Mononuclear cell (primary cell): ENCODE results near the gene INO80. TPM values are rescaled to one million over a fixed set of nuclear protein-coding genes. Genes with fewer than 3 reads are reported as not detected.
"Not testable (repeated sequence)": the region's sequence is repeated elsewhere in the genome, so short reads cannot be mapped to it uniquely, and the experiment has no call there.

Experiments
- H3K27me3 ChIP-seq: 2 replicates; pipeline ENCODE4 v1.6.0; 2011; ENCODE audit warnings: low read length, control low read depth; ENCODE audit not compliant: insufficient read depth
- H3K4me1 ChIP-seq: 2 replicates; pipeline ENCODE4 v1.5.1; 2011; ENCODE audit warnings: mild to moderate bottlenecking, low read length, control low read depth; ENCODE audit not compliant: insufficient read depth
- H3K4me3 ChIP-seq: 2 replicates; pipeline ENCODE4 v1.5.1; 2011; ENCODE audit warnings: mild to moderate bottlenecking, low read length, moderate library complexity
- H3K9me3 ChIP-seq: 2 replicates; pipeline ENCODE4 v1.5.1; 2011; ENCODE audit warnings: low read depth, mild to moderate bottlenecking, control low read depth, low read length
- total RNA-seq: library from RNA; depleted of rRNA; stranded (reverse); fragments of >200 nt; gene quantifications from one replicate; pipeline ENCODE4 v1.2.3, GENCODE V29; 2012

Gene INO80
- total RNA-seq, 1 donor: 27.3 TPM

DNA sequence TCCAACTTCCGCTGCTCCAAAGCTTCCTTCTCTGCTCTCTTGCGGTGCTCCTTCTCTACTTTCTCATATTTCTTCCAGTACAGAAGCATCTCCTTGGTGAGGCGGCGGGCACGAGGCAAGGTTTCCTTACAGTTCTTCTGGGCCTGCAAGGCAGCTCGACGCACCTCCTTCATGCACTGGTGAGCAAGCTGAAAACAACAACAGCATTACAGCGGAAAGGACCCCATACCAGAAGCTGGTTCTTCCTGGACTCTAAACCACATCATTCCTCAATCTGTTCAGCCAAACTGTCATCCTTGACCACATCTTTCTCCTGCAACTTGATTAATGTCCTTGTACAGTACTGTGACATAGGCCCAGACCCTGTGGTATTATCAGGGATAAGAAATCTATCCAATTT lies 36.4 kb downstream of the INO80 start:
- Histone ChIP-seq H3K9me3 (no peaks in the 10 kb centered on the region), H3K4me3 (no peak overlapping the region), H3K27me3 (no peaks in the 10 kb centered on the region), H3K4me1 (peaks cover 3% of the 10 kb centered on the region)

DNA sequence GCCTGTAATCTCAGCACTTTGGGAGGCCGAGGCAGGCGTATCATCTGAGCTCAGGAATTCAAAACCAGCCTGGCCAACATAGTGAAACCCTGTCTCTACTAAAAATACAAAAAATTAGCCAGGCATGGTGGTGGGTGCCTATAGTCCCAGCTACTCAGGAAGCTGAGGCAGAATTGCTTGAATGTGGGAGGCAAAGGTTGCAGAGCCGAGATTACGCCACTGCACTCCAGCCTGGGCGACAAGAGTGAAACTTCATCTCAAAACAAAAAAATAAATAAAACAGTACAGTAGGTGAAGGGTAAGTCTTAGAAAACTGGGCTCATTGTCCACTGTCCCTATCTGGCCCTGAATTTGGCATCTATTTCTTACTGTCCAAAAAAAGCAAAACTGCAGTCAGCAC lies 37.2 kb downstream of the INO80 start:
- not testable (repeated sequence) for H3K4me1 ChIP-seq, H3K9me3 ChIP-seq, H3K27me3 ChIP-seq, H3K4me3 ChIP-seq

DNA sequence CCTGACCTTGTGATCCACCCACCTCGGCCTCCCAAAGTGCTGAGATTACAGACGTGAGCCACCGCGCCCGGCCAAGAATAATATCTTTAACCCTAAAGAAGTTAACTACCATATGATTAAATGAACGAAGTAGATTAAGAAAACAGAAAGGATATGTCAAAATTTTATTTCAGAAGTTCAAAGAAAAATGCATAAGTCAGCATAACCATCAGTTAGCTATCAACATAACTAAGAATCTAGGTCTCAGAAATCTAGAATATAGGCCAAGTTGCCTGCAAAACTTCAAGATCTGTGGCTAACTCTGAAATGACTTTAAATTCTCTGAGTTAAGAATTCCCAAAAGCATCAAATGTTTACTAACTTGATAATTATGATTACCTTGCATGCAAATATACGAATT lies 38.0 kb downstream of the INO80 start:
- Histone ChIP-seq H3K4me3 (no peak overlapping the region), H3K27me3 (no peaks in the 10 kb centered on the region), H3K9me3 (no peaks in the 10 kb centered on the region), H3K4me1 (peaks cover 3% of the 10 kb centered on the region)

DNA sequence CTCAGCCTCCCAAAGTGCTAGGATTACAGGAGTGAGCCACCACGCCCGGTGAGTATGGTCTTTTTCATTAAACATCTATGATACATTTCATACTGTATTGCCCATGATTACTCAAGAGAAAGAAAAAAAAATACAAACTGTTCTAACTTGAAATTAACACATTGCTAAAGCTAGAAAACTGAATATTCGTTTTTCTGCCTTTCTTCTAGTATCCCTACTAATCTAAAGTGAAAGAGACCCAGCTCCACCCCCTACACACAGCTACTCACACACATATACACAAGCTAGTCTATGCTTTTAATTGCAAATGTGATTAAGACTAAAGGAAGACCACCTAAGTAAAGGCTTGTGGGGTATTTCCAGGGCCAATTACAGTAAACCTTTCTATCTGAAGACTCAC lies 43.1 kb downstream of the INO80 start:
- Histone ChIP-seq H3K9me3 (no peaks in the 10 kb centered on the region), H3K27me3 (no peaks in the 10 kb centered on the region), H3K4me3 (no peak overlapping the region), H3K4me1 (no peaks in the 10 kb centered on the region)

DNA sequence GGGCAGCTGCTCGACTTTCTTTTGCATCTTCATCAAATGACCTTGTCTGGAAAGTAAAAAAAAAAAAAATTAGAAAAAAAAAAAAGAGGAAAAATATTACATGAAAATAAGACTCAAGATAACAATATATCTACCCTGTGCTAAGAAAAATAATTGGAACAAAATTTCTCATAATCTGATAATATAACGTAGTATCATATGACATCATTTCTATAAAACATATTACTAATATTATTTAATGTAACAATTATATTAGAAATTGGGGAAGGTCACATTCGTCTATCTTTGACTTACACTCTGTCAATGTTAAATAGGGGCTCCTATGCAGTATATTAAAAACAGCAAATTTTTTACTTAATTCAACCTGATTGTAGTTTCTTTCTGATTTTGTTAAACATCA lies 44.1 kb downstream of the INO80 start:
- no peaks in the 10 kb centered on the region for H3K9me3 ChIP-seq
- H3K27me3 ChIP-seq: no peaks in the 10 kb centered on the region
- H3K4me1 ChIP-seq: no peaks in the 10 kb centered on the region
- no peak overlapping the region for H3K4me3 ChIP-seq

DNA sequence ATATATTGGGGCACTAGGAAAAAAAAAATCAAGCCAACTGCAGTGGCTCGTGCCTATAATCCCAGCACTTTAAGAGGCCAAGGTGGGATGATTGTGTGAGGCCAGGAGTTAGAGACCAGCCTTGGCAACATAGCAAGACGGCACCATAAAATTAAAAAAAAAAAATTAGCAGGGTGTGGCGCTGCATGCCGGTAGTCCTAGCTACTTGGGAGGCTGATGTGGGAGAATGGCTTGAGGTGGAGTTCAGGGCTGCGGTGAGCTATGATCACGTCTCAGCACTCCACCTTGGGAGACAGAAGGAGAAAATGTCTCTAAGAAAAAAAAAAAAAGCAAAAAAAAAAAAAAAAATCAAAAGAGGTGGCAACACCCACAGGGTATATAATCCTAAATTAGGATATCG lies 49.6 kb downstream of the INO80 start:
- H3K4me3 ChIP-seq: no peak overlapping the region
- H3K9me3 ChIP-seq: no peaks in the 10 kb centered on the region
- H3K4me1 ChIP-seq: no peaks in the 10 kb centered on the region
- H3K27me3 ChIP-seq: no peaks in the 10 kb centered on the region

DNA sequence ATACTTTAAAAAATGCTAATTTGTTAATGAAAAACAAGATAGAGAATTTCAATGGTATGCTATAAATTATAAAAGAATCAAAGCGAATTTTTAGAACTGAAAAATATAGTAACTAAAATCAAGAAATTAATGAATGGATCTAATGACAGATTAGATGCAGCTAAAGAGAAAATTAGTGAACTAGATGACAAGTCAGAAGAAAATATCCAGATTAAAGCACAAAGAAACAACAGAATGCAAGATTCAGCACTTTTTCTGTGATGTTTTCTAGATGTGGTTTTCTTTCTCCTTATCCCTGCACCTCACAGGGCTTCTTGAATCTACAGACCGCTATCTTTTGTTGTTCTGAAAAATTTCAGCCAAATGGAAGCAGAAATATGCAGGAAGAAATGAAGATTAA lies 54.4 kb downstream of the INO80 start:
- H3K27me3 ChIP-seq: no peaks in the 10 kb centered on the region
- no peak overlapping the region for H3K4me3 ChIP-seq
- no peaks in the 10 kb centered on the region for H3K4me1 ChIP-seq
- H3K9me3 ChIP-seq: no peaks in the 10 kb centered on the region

DNA sequence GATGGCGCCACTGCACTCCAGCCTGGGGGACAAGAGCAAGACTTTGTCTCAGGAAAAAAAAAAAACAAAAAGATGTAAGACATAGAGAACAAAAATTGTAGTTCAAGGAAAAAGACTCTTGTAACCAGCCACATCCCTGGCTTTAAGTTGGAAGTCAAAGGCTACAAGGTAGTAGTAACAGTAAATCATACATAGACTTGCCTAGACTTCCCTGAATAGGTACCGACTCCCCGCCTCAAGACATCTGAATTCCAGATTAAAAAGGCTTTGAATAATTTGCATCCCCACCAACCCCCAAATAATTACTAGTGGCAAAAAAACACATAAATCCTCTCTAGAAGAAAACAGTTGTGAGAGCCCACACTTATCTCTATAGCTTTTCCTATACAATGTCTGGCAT lies 55.6 kb downstream of the INO80 start:
- no peaks in the 10 kb centered on the region for H3K9me3 ChIP-seq
- no peaks in the 10 kb centered on the region for H3K4me1 ChIP-seq
- no peak overlapping the region for H3K4me3 ChIP-seq
- no peaks in the 10 kb centered on the region for H3K27me3 ChIP-seq

DNA sequence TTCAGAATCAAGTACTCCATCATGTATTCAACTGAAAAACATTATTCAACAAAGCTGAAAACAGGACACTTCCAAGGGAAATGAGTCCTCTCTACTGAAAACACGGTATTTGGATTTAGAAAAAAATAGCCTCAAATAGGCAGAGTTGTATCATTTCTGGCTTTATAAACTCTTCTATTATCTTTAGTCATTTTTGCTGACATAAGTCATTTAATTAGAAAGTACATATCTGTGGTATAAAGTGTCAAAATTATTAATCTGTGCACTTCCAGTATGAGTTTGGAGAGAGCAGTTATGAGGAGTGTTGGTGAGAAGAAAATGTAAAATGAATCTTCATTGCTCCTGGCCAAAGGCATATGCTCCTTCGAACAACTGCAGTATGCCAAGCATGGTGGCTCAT lies 59.3 kb downstream of the INO80 start:
- H3K4me3 ChIP-seq: no peak overlapping the region
- no peaks in the 10 kb centered on the region for H3K27me3 ChIP-seq
- no peaks in the 10 kb centered on the region for H3K9me3 ChIP-seq
- H3K4me1 ChIP-seq: no peaks in the 10 kb centered on the region

DNA sequence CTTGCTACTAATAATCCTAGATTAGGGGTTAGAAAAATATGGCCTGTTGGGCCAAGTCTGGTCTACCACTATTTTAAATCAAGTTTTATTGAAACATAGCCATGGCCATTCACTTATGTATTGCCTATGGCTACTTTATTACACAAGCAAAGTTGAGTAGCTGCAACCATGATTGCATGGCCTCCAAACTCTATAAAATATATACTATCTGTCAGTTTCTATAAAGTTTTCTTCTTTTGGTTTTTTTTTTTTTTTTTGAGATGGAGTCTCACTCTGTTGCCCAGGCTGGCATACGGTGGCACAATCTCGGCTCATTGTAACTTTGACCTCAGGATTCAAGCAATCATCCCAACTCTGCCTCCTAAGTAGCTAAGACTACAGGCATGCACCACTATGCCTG lies 60.4 kb downstream of the INO80 start:
- no peaks in the 10 kb centered on the region for H3K9me3 ChIP-seq
- H3K4me3 ChIP-seq: no peak overlapping the region
- no peaks in the 10 kb centered on the region for H3K4me1 ChIP-seq
- H3K27me3 ChIP-seq: no peaks in the 10 kb centered on the region

DNA sequence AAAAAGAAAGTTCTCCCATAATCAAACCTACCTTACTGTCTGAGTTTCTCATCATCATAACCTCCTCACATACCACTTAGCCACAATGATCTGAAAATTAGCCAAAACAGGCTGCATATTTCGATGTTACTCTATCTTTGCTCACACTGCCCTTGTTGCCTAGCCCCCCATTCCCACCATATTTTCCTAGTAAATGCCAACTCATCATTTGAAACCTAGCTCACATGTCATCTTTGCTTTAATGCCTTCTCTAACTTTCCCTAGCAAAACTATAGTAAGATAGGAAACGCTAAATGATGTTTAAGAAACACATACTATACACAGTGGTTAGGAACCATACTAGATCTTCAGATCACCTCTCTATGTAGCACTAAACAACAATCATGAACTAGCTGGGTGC lies 64.9 kb downstream of the INO80 start:
- Histone ChIP-seq H3K27me3 (no peaks in the 10 kb centered on the region), H3K4me1 (no peaks in the 10 kb centered on the region), H3K9me3 (no peaks in the 10 kb centered on the region), H3K4me3 (no peak overlapping the region)

DNA sequence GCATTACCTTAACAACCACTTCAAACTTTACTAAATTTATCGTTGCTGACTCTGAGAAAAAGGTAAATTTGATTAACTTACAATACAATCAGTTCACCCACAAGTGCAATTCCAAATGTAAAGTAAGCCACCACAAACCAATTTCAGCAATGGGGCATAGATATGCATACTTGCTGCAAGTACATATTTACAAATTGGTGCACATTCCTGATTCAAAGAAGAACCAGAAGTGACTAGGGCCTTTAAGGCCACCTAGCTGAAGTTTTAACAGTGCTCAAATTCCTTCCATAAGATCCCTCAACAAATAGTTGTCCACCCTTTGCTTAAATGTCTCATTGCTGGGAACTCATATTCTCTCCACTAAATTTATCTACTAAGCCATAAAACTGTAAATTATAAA lies 67.2 kb downstream of the INO80 start:
- no peaks in the 10 kb centered on the region for H3K9me3 ChIP-seq
- no peaks in the 10 kb centered on the region for H3K4me1 ChIP-seq
- H3K4me3 ChIP-seq: no peak overlapping the region
- no peaks in the 10 kb centered on the region for H3K27me3 ChIP-seq

DNA sequence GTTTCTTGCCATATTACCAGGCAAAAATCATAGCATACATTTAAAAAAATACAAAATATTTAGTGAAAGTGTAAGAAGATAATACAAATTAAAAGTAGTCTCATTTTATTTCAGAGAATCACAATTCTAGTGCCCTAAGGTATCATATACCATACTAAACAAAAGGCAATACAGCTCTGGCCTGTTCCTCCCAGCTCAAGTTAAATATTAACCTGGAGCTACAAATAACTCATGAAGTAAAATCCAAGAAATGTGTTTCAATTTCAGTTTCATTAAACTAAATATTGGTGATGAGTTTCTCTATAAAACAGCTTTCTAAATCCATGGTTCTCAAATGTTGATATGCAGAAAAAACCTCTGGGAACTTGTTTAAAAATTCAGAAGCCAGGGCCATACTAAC lies 67.7 kb downstream of the INO80 start:
- Histone ChIP-seq H3K4me3 (no peak overlapping the region), H3K9me3 (no peaks in the 10 kb centered on the region), H3K4me1 (no peaks in the 10 kb centered on the region), H3K27me3 (no peaks in the 10 kb centered on the region)

DNA sequence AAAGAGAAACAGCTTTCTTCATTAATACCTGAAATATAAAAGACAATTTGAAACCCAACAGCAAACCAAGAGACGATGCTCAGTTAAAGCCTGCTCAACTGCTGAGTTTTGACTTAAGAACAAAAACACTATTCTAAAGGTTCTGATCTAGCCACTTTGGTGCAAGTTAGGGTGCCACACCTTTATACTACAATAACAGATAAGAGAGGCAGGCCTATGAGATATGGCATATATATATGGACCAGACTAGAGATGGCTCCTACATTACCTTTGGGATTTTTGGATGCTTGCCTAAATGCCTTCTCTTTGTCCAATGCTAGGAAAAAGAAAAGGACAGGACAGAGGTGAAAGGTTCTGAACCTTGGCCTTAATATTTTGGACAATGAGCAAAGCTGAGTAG lies 68.6 kb downstream of the INO80 start:
- Histone ChIP-seq H3K9me3 (no peaks in the 10 kb centered on the region), H3K4me3 (no peak overlapping the region), H3K4me1 (no peaks in the 10 kb centered on the region), H3K27me3 (no peaks in the 10 kb centered on the region)

DNA sequence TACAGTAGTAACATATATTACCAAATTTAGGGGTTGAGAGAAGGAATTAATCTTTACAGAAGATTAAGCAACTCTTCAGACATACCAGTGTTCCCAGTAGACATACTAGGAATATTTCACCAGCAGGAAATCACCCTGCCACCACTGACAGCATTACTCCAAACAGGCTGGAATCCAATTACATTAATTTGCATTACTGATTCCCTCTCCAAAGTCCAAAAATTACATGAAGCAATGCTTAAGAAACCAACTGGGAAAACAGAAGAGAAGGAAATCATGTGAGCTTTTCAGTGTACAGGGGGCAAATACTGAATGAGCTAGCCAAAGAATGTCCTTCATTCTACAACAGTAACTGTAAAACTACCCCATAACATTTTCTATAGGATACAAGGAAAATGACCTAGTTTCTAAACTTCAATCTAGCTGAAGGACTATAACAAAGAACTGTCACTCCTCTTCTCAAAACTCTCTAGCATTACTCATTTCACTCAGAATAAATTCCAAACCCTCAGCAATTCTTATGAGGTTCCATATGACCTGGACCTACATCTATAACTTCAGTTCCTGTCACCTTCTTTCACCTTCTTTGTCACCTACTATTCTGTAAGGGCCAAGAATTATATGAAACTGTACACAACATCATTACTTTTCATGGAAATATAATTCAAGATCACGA lies 72.7 kb downstream of the INO80 start:
- Histone ChIP-seq H3K4me3 (no peak overlapping the region), H3K9me3 (no peaks in the 10 kb centered on the region), H3K27me3 (no peaks in the 10 kb centered on the region), H3K4me1 (no peaks in the 10 kb centered on the region)

DNA sequence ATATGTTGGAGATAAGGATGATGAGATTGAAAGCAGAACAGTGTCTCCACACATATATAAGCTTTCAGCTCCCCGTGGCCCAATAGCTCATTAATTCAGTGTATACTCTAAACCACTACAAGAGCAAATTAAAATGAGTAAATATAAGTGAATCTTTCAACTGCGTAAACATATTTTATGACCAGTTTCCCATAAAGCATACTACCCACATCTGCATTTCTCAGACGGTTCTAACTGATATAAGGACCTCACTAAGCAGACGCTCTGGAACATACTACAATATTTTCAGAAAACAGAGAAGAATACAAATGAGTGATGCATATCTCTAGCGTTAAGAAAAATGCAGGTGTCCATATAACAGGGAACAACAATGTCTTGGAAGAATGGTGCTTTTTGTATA lies 73.2 kb downstream of the INO80 start:
- no peaks in the 10 kb centered on the region for H3K27me3 ChIP-seq
- no peak overlapping the region for H3K4me3 ChIP-seq
- no peaks in the 10 kb centered on the region for H3K4me1 ChIP-seq
- H3K9me3 ChIP-seq: no peaks in the 10 kb centered on the region
